Breast epithelium (tissue), 4 donors: ENCODE measurements around the gene CAMSAP1. TPM values are rescaled to one million over a fixed set of nuclear protein-coding genes. Genes with fewer than 3 reads are reported as not detected.

Experiments
- DNase-seq, 2 donors: peaks; one replicate each; pipeline ENCODE4 v3.0.0-alpha.2; 2019; ENCODE audit warnings: low spot score in 2 of 2
- H3K27ac ChIP-seq, 2 donors: fragments of 200-600 bp; sonication (generic) in 1 of 2; one replicate each; pipeline ENCODE4 v1.5.1; 2016 to 2019; ENCODE audit warnings: mild to moderate bottlenecking in 1 of 2
- H3K27me3 ChIP-seq, 2 donors: fragments of 200-600 bp; sonication (generic) in 1 of 2; one replicate each; pipeline versions ENCODE4 v1.5.1 to v1.6.0; 2017 to 2019; ENCODE audit warnings: control low read depth in 1 of 2, mild to moderate bottlenecking in 1 of 2
- H3K36me3 ChIP-seq: fragments of 200-600 bp; one replicate; pipeline ENCODE4 v1.5.1; 2019
- H3K4me1 ChIP-seq, 2 donors: fragments of 200-600 bp; sonication (generic); one replicate each; pipeline ENCODE4 v1.5.1; 2016 to 2019; ENCODE audit warnings: control low read depth in 1 of 2
- H3K4me3 ChIP-seq, 3 donors: fragments of 200-600 bp; sonication (generic); 1 replicate in 2 of 3; 2 replicates in 1 of 3; pipeline ENCODE4 v1.5.1; 2016 to 2019; ENCODE audit warnings: mild to moderate bottlenecking in 3 of 3, moderate library complexity in 2 of 3
- H3K9me3 ChIP-seq, 2 donors: fragments of 200-600 bp; sonication (generic) in 1 of 2; one replicate each; pipeline ENCODE4 v1.5.1; 2016 to 2019; ENCODE audit warnings: control low read depth in 1 of 2
- POLR2A ChIP-seq: fragments of 450-650 bp; IDR thresholded peaks from one replicate; pipeline ENCODE4 v1.6.1; 2016; ENCODE audit warnings: antibody characterized with exemption, mild to moderate bottlenecking, moderate library complexity
- POLR2AphosphoS5 ChIP-seq, 3 donors: sonication (generic); formaldehyde crosslinking; IDR thresholded peaks; one replicate each; pipeline ENCODE4 v1.6.1; 2017; ENCODE audit warnings: antibody characterized with exemption in 3 of 3
- intact Hi-C: fragments of 100-400 bp; cut with DNase I; formaldehyde crosslinking; loops from one replicate; pipeline ENCODE4 v1.15.1; 2023; ENCODE audit warnings: low total_unique reads
- total RNA-seq, 3 donors: library from RNA; depleted of rRNA; stranded (reverse); fragments of >200 nt; gene quantifications; one replicate each; pipeline ENCODE4 v1.1.0, GENCODE V29; 2016
- TF ChIP-seq, protein P1 (sequence below), 3 donors: fragments of 450-650 bp; IDR thresholded peaks; one replicate each; pipeline ENCODE4 v1.5.1; 2016 to 2017; ENCODE audit warnings: antibody characterized with exemption in 3 of 3, mild to moderate bottlenecking in 3 of 3, moderate library complexity in 3 of 3

The CAMSAP1 gene
- total RNA-seq, 3 donors from 2014 or later = 25.0 to 29.8 (median 29.0) TPM

DNA sequence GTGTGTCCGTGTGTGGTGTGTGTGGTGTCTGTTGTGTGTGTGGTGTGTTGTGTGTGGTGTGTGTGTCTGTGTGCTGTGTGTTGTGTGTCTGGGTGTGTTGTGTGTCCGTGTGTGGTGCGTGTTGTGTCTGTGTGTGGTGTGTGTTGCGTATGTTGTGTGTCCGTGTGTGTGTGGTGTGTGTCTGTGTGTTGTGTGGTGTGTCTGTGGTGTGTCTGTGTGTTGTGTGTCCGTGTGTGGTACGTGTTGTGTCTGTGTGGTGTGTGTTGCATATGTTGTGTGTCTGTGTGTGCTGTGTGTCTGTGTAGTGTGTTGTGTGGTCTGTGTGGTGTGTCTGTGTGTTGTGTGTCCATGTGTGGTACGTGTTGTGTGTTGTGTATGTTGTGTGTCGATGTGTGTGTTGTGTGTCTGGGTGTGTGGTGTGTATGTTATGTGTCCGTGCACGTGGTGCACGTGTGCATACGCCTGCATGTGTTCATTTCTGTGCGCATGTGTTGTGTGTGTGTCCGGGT, 133.1 kb downstream of the CAMSAP1 start:
- Histone ChIP-seq H3K9me3 (no peaks in the 10 kb centered on the region), H3K4me3 (no peak overlapping the region), H3K27ac (no peak overlapping the region), H3K4me1 (no peaks in the 10 kb centered on the region), H3K27me3 (peaks cover 0 to 38% of the 10 kb centered on the region in 2 donors), H3K36me3 (no peaks in the 10 kb centered on the region)
- TF ChIP-seq, protein P1, sequence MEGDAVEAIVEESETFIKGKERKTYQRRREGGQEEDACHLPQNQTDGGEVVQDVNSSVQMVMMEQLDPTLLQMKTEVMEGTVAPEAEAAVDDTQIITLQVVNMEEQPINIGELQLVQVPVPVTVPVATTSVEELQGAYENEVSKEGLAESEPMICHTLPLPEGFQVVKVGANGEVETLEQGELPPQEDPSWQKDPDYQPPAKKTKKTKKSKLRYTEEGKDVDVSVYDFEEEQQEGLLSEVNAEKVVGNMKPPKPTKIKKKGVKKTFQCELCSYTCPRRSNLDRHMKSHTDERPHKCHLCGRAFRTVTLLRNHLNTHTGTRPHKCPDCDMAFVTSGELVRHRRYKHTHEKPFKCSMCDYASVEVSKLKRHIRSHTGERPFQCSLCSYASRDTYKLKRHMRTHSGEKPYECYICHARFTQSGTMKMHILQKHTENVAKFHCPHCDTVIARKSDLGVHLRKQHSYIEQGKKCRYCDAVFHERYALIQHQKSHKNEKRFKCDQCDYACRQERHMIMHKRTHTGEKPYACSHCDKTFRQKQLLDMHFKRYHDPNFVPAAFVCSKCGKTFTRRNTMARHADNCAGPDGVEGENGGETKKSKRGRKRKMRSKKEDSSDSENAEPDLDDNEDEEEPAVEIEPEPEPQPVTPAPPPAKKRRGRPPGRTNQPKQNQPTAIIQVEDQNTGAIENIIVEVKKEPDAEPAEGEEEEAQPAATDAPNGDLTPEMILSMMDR (IDR thresholded peaks at IDR 0.05) = no peak
- TF ChIP-seq POLR2A (no peak), POLR2AphosphoS5 (IDR thresholded peaks at IDR 0.05) (no peak)
- no peak for DNase-seq
- intact Hi-C loops = loop anchor here (10.0 kb wide), 1 partner anchor 161 kb away; no protein-coding TSS in a partner anchor

DNA sequence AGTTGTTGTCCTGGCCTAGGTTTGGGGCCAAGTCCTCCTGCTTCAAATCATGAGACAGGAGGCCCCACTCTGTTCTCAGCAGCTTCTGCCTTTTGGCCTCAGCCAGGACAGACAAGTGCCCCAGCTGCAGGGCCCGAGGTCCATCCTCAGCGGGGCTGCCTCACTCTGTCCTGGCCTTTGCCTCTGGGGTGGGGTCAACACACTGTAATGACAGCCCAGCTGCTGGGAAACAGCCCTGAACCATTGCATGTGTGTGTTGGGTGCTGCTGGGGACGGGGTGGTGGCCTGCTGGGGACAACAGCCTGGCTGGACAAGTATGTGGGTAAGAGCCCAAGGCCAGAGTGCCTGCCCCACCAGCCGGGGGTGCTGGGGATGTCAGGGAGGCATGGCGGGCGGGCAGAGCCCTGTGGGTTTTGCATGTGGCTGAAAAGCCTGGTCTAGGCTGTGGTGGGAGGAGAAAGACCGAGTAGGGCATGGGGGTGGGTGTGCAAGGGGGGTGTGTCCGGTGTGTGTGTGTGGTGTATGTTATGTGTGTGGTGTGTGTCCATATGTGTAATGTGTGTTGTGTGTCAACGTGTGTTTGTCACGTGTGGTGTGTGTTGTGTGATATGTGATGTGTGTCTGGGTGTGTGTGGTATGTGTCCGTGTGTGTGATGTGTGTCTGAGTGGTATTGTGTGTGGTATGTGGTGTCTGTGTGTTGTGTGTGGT, 133.7 kb downstream of the CAMSAP1 start:
- DNase-seq = no peak
- TF ChIP-seq, protein P1 (IDR thresholded peaks at IDR 0.05) = no peak
- TF ChIP-seq POLR2A (no peak), POLR2AphosphoS5 (IDR thresholded peaks at IDR 0.05) (no peak)
- Histone ChIP-seq H3K36me3 (no peaks in the 10 kb centered on the region), H3K27me3 (peaks cover 0 to 39% of the 10 kb centered on the region in 2 donors), H3K4me3 (no peak overlapping the region), H3K27ac (no peak overlapping the region), H3K4me1 (no peaks in the 10 kb centered on the region), H3K9me3 (no peaks in the 10 kb centered on the region)
- intact Hi-C loops = loop anchor here (10.0 kb wide), 1 partner anchor 161 kb away; no protein-coding TSS in a partner anchor

DNA sequence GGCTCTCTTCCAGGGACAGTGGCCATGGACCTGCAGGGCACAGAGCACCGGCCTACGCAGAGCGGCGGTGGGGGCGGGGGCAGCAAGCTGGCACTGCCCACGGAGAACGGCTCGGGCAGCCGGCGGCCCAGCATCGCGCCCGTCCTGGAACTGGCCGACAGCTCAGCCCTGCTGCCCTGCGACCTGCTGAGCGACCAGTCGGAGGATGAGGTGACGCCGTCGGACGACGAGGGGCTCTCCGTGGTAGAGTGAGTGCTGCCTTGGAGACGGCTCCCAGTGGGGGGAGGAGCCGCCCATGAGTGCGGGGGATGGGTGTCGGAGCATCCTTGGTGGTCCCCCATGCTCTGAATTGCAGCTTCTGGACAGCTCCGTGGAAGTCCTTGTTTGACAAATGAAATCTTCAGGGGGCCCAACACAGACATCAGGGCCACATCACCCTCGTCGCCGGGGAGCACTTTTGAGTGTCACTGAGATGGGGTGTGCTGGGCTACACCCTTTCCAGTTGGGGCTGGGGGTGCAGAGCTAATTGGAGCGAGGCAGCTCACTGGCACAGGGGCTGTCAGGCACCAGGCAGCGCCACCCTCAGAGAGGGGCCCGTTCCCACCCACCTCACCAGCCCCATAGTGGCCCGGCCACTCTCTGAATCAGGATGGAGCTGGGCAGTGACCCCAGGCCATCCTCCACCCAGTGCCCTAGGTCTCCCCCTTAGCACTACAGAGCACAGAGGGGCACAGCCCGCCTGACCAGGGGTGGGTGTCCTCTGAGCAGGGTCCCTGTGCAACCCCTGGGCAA, 134.4 kb downstream of the CAMSAP1 start:
- H3K27me3 ChIP-seq = peaks cover 0 to 42% of the 10 kb centered on the region in 2 donors
- H3K36me3 ChIP-seq = no peaks in the 10 kb centered on the region
- H3K4me3 ChIP-seq = no peak overlapping the region
- no peak for DNase-seq
- no peaks in the 10 kb centered on the region for H3K9me3 ChIP-seq
- H3K27ac ChIP-seq = no peak overlapping the region
- TF ChIP-seq, protein P1 (IDR thresholded peaks at IDR 0.05) = no peak
- TF ChIP-seq POLR2AphosphoS5 (IDR thresholded peaks at IDR 0.05) (no peak), POLR2A (no peak)
- intact Hi-C loops = loop anchor here (10.0 kb wide), 1 partner anchor 162 kb away; no protein-coding TSS in a partner anchor
- H3K4me1 ChIP-seq = no peaks in the 10 kb centered on the region

DNA sequence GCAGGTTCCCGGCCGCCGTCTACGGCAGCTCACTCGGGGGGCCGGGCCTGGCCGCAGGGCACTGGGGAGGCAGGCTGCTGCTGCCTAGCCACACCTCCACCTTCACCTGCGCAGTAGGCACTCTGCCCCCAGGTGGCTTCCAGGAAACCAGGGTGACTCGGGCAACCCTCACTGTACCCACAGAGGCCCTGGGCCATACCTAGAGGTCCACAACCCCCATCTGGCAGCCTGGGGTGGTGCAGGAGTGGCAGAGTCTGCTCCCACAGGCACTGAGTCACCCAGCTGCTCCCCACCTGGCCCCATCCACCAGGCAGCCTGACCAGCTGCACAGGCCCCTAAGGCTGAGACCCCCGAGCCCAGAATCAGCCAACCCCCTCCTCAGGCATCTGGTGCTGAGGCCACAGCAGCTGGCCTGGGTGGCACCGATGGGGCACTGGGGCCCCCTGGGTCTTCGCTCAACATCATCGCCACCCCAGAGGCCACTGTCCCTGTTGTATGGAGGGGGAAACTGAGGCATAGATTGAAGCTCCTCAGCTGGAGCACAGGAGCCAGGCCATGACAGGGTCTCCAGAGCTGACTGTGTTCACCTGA, 135.2 kb downstream of the CAMSAP1 start:
- intact Hi-C loops = loop anchor here (10.0 kb wide), 1 partner anchor 163 kb away; no protein-coding TSS in a partner anchor
- H3K9me3 ChIP-seq = peaks cover 0 to 6% of the 10 kb centered on the region in 2 donors
- no peaks in the 10 kb centered on the region for H3K36me3 ChIP-seq
- DNase-seq = no peak
- no peak overlapping the region for H3K4me3 ChIP-seq
- no peaks in the 10 kb centered on the region for H3K4me1 ChIP-seq
- H3K27ac ChIP-seq = no peak overlapping the region
- H3K27me3 ChIP-seq = peaks cover 0 to 42% of the 10 kb centered on the region in 2 donors
- no peak for TF ChIP-seq POLR2AphosphoS5 (IDR thresholded peaks at IDR 0.05)
- TF ChIP-seq POLR2A = no peak
- TF ChIP-seq, protein P1 (IDR thresholded peaks at IDR 0.05) = no peak
